ENCODE data around the gene B3GNT4.
"Not testable (repeated sequence)": the region's sequence is repeated elsewhere in the genome, so short reads cannot be mapped to it uniquely, and the experiment has no call there.

Gene B3GNT4

GRCh38 chr12:122203301-122204166, at the start of gene B3GNT4:
B3GNT4 (plus strand) TSS chr12:122203709; CDS start chr12:122204619, 910 bp downstream.
- DNase-seq (ENCODE audit: low read depth): peak; percentile 45

- DNase-seq (ENCODE audit: low read depth): no peak
These were observed 47.8 kb upstream of the B3GNT4 start for GRCh38 chr12:122155705-122156104.

GRCh38 chr12:122158700-122159285, 44.7 kb upstream of the B3GNT4 start:
- DNase-seq (ENCODE audit: low read depth): no peak

GRCh38 chr12:122159882-122160281, 43.6 kb upstream of the B3GNT4 start:
- no peak for DNase-seq (ENCODE audit: low read depth)

GRCh38 chr12:122160761-122161160, 42.7 kb upstream of the B3GNT4 start:
- DNase-seq (ENCODE audit: low read depth): no peak

GRCh38 chr12:122161682-122162081, 41.8 kb upstream of the B3GNT4 start:
- no peak for DNase-seq (ENCODE audit: low read depth)

- no peak for DNase-seq (ENCODE audit: low read depth)
These were observed 40.5 kb upstream of the B3GNT4 start for GRCh38 chr12:122162976-122163375.

- DNase-seq (ENCODE audit: low read depth): no peak
These were observed 36.8 kb upstream of the B3GNT4 start for GRCh38 chr12:122166422-122167349.

- DNase-seq (ENCODE audit: low read depth): no peak
These were observed 36.1 kb upstream of the B3GNT4 start for GRCh38 chr12:122167356-122167925.

GRCh38 chr12:122168492-122168891, 35.0 kb upstream of the B3GNT4 start:
- no peak for DNase-seq (ENCODE audit: low read depth)

- no peak for DNase-seq (ENCODE audit: low read depth)
These were observed 32.1 kb upstream of the B3GNT4 start for GRCh38 chr12:122171399-122171798.

- DNase-seq (ENCODE audit: low read depth): no peak
These were observed 31.1 kb upstream of the B3GNT4 start for GRCh38 chr12:122172262-122172939.

- DNase-seq (ENCODE audit: low read depth): no peak
These were observed 29.2 kb upstream of the B3GNT4 start, which contains the start of gene IL31 for GRCh38 chr12:122174155-122174845. IL31 (minus strand) TSS chr12:122174221; CDS start chr12:122174172, 49 bp downstream.

- not testable (repeated sequence) for DNase-seq (ENCODE audit: low read depth)
These were observed 27.0 kb upstream of the B3GNT4 start for GRCh38 chr12:122176473-122176872.

- DNase-seq (ENCODE audit: low read depth): peak; percentile 15
These were observed 20.5 kb upstream of the B3GNT4 start, which contains the start of gene LRRC43 for GRCh38 chr12:122182887-122183587. LRRC43 (plus strand) TSS chr12:122183123; CDS start chr12:122183145, 22 bp downstream.

GRCh38 chr12:122183588-122183940, 19.9 kb upstream of the B3GNT4 start:
- DNase-seq (ENCODE audit: low read depth): no peak

GRCh38 chr12:122184517-122184916, 19.0 kb upstream of the B3GNT4 start:
- no peak for DNase-seq (ENCODE audit: low read depth)

GRCh38 chr12:122185079-122185478, 18.4 kb upstream of the B3GNT4 start:
- DNase-seq (ENCODE audit: low read depth): no peak

GRCh38 chr12:122185494-122186082, 17.9 kb upstream of the B3GNT4 start:
- no peak for DNase-seq (ENCODE audit: low read depth)

- no peak for DNase-seq (ENCODE audit: low read depth)
These were observed 16.0 kb upstream of the B3GNT4 start for GRCh38 chr12:122187466-122187865.

All from activated T-helper 1 cell treated with Interleukin-2 at 50 U/mL for 16 hours (primary cell).